ENCODE measurements around the gene GPC6.

The GPC6 gene

DNA sequence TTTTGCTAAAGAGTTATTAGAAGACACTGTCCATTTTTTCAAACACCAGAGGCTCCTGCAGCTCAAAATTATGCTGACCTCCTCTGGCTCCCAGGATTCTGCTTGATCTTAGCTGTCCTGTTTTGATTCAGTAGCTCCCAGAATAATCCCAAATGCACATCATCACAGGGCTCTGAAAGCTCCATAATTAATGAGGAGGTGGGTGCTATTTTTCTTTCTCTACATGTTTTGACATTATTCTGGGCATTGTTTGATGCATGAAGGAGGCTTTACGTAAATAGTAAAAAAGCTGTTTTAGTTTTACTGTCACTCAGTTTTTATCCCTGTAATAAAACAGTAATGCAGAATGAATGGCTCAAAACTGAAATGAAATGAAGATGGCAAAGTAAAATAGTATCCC is 757.4 kb downstream of the GPC6 start:
- no peaks in the 10 kb centered on the region for H3K27me3 ChIP-seq (ENCODE audit: insufficient read depth, poor library complexity, severe bottlenecking)
- TF ChIP-seq GABPA (IDR thresholded peaks at IDR 0.05; ENCODE audit: low read depth): no peak
- TF ChIP-seq SPI1 (IDR thresholded peaks at IDR 0.05; ENCODE audit: borderline replicate concordance, low read depth): no peak
- TF ChIP-seq, protein P1, sequence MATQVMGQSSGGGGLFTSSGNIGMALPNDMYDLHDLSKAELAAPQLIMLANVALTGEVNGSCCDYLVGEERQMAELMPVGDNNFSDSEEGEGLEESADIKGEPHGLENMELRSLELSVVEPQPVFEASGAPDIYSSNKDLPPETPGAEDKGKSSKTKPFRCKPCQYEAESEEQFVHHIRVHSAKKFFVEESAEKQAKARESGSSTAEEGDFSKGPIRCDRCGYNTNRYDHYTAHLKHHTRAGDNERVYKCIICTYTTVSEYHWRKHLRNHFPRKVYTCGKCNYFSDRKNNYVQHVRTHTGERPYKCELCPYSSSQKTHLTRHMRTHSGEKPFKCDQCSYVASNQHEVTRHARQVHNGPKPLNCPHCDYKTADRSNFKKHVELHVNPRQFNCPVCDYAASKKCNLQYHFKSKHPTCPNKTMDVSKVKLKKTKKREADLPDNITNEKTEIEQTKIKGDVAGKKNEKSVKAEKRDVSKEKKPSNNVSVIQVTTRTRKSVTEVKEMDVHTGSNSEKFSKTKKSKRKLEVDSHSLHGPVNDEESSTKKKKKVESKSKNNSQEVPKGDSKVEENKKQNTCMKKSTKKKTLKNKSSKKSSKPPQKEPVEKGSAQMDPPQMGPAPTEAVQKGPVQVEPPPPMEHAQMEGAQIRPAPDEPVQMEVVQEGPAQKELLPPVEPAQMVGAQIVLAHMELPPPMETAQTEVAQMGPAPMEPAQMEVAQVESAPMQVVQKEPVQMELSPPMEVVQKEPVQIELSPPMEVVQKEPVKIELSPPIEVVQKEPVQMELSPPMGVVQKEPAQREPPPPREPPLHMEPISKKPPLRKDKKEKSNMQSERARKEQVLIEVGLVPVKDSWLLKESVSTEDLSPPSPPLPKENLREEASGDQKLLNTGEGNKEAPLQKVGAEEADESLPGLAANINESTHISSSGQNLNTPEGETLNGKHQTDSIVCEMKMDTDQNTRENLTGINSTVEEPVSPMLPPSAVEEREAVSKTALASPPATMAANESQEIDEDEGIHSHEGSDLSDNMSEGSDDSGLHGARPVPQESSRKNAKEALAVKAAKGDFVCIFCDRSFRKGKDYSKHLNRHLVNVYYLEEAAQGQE (IDR thresholded peaks at IDR 0.05; ENCODE audit: insufficient replicate concordance, low read depth): no peak
- TF ChIP-seq, protein P2, sequence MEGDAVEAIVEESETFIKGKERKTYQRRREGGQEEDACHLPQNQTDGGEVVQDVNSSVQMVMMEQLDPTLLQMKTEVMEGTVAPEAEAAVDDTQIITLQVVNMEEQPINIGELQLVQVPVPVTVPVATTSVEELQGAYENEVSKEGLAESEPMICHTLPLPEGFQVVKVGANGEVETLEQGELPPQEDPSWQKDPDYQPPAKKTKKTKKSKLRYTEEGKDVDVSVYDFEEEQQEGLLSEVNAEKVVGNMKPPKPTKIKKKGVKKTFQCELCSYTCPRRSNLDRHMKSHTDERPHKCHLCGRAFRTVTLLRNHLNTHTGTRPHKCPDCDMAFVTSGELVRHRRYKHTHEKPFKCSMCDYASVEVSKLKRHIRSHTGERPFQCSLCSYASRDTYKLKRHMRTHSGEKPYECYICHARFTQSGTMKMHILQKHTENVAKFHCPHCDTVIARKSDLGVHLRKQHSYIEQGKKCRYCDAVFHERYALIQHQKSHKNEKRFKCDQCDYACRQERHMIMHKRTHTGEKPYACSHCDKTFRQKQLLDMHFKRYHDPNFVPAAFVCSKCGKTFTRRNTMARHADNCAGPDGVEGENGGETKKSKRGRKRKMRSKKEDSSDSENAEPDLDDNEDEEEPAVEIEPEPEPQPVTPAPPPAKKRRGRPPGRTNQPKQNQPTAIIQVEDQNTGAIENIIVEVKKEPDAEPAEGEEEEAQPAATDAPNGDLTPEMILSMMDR (IDR thresholded peaks at IDR 0.05; ENCODE audit: insufficient read depth, low read length): no peak
- no peak for TF ChIP-seq POLR2AphosphoS5 (IDR thresholded peaks at IDR 0.05; ENCODE audit: low read depth)
- no peak for DNase-seq (ENCODE audit: low read depth in 1 of 2, low spot score in 1 of 2)
- H3K4me3 ChIP-seq (replicated peaks; ENCODE audit: insufficient read depth, low read length): no peak overlapping the region
- H3K27ac ChIP-seq (replicated peaks): no peak overlapping the region

DNA sequence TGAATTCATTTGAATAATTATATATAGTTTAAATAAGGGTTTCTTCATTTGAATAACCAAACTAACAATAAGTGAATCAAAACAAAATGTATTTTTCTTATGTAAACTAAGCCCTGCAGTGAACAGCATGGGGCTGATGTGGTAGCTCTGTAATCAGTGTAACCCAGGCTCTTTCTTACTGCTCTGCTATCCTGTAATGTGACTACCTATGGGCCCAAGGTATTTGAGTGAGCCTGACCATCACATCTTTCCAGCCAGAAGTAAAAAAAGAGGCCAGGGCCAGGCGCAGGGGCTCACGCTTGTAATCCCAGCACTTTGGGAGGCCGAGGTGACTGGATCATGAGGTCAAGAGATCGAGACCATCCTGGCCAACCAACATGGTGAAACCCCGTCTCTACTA is 758.3 kb downstream of the GPC6 start:
- Histone ChIP-seq H3K27me3 (ENCODE audit: insufficient read depth, poor library complexity, severe bottlenecking) (no peaks in the 10 kb centered on the region), H3K27ac (replicated peaks) (no peak overlapping the region), H3K4me3 (replicated peaks; ENCODE audit: insufficient read depth, low read length) (no peak overlapping the region)
- TF ChIP-seq, protein P2 (IDR thresholded peaks at IDR 0.05; ENCODE audit: insufficient read depth, low read length): no peak
- no peak for TF ChIP-seq GABPA (IDR thresholded peaks at IDR 0.05; ENCODE audit: low read depth)
- TF ChIP-seq, protein P1 (IDR thresholded peaks at IDR 0.05; ENCODE audit: insufficient replicate concordance, low read depth): no peak
- DNase-seq (ENCODE audit: low read depth in 1 of 2, low spot score in 1 of 2): no peak

DNA sequence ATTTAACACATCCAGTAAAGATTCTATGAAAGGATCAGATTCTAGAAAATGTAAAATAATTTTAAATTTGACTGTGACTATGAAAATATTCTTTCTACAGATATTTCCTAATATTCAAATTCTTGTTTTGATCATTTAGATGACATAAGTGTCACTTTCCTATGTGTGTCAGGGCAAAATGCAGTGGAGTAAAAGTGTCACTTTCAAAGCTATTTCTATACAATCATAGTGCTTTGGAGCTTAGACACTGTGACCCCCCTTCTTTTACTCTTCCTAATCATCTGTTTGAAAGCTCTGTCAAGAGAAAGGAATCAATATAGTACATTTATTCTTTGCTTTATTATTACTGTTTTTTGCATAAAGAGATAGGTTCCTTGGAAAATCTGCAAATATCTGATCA is 760.9 kb downstream of the GPC6 start:
- Histone ChIP-seq H3K27ac (replicated peaks) (no peak overlapping the region), H3K27me3 (ENCODE audit: insufficient read depth, poor library complexity, severe bottlenecking) (no peaks in the 10 kb centered on the region), H3K4me3 (replicated peaks; ENCODE audit: insufficient read depth, low read length) (no peak overlapping the region)
- TF ChIP-seq, protein P2 (IDR thresholded peaks at IDR 0.05; ENCODE audit: insufficient read depth, low read length): no peak
- no peak for TF ChIP-seq SPI1 (IDR thresholded peaks at IDR 0.05; ENCODE audit: borderline replicate concordance, low read depth)
- TF ChIP-seq POLR2AphosphoS5 (IDR thresholded peaks at IDR 0.05; ENCODE audit: low read depth): no peak
- TF ChIP-seq, protein P1 (IDR thresholded peaks at IDR 0.05; ENCODE audit: insufficient replicate concordance, low read depth): no peak
- DNase-seq (ENCODE audit: low read depth in 1 of 2, low spot score in 1 of 2): no peak

Measured in HL-60 (cell line).